ENCODE results near the gene MXRA8.
"Not testable (repeated sequence)": the region's sequence is repeated elsewhere in the genome, so short reads cannot be mapped to it uniquely, and the experiment has no call there.

MXRA8 gene

GRCh38 chr1:1322952-1323351, 35.4 kb downstream of the MXRA8 start:
- H3K4me1 ChIP-seq (ENCODE audit: control insufficient read depth, insufficient read depth, low read length): peaks cover 16% of the 10 kb centered on the region
- H3K36me3 ChIP-seq (ENCODE audit: control insufficient read depth, insufficient read depth, low read length): peaks cover 16% of the 10 kb centered on the region
- H3K9ac ChIP-seq (ENCODE audit: low read length): no peak overlapping the region
- no peak overlapping the region for H3K27ac ChIP-seq (ENCODE audit: low read depth, low read length)
- H3K27me3 ChIP-seq (ENCODE audit: control insufficient read depth, insufficient read depth, low read length): no peaks in the 10 kb centered on the region
- peak overlapping the region; percentile 10 for H3K4me3 ChIP-seq (ENCODE audit: low read length)

DNA sequence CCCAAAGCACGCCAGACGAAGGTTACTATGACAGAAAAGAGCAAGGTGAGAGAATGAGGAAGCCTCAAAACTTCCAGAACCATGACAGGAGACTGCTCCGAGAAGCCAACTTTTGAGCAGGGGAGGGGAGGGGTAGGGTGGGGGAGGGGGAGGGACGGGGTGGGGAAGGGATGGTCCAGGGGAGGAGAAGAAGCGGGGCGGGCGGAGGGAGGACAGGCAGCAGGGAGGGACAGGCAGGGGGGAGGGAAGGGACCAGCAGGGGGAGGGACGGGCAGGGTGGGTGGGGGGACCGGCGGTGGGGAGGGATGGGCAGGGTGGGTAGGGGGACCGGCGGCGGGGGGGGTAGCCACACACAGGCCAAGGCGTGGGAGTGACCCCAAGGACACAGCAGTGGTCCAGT, 35.9 kb downstream of the MXRA8 start:
- Histone ChIP-seq H3K9ac (ENCODE audit: low read length) (no peak overlapping the region), H3K36me3 (ENCODE audit: control insufficient read depth, insufficient read depth, low read length) (peaks cover 16% of the 10 kb centered on the region), H3K4me1 (ENCODE audit: control insufficient read depth, insufficient read depth, low read length) (peaks cover 19% of the 10 kb centered on the region), H3K27me3 (ENCODE audit: control insufficient read depth, insufficient read depth, low read length) (no peaks in the 10 kb centered on the region), H3K4me3 (ENCODE audit: low read length) (no peak overlapping the region), H3K27ac (ENCODE audit: low read depth, low read length) (no peak overlapping the region)

DNA sequence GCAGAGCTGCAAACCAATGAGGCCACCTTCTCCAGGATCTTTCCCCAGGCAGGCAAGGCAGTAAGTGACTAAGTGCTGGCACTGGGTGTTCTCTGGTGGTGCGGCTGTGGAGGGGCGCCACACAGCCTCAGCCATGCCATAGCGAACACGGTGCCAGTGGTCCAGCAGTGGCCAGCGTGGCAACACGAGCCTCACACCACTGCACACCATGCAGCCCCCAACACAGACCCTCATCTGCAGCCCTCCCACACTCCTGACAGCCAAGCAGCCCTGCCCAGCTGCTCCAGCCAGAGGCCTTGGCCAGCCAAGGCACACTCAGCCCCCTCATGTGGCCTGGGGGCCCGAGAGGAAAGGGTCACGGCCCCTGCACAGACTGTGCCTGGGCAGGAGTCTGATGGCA, 36.9 kb downstream of the MXRA8 start:
- H3K4me3 ChIP-seq (ENCODE audit: low read length): no peak overlapping the region
- peaks cover 19% of the 10 kb centered on the region for H3K4me1 ChIP-seq (ENCODE audit: control insufficient read depth, insufficient read depth, low read length)
- H3K9ac ChIP-seq (ENCODE audit: low read length): no peak overlapping the region
- no peaks in the 10 kb centered on the region for H3K27me3 ChIP-seq (ENCODE audit: control insufficient read depth, insufficient read depth, low read length)
- H3K27ac ChIP-seq (ENCODE audit: low read depth, low read length): no peak overlapping the region
- peaks cover 16% of the 10 kb centered on the region for H3K36me3 ChIP-seq (ENCODE audit: control insufficient read depth, insufficient read depth, low read length)

DNA sequence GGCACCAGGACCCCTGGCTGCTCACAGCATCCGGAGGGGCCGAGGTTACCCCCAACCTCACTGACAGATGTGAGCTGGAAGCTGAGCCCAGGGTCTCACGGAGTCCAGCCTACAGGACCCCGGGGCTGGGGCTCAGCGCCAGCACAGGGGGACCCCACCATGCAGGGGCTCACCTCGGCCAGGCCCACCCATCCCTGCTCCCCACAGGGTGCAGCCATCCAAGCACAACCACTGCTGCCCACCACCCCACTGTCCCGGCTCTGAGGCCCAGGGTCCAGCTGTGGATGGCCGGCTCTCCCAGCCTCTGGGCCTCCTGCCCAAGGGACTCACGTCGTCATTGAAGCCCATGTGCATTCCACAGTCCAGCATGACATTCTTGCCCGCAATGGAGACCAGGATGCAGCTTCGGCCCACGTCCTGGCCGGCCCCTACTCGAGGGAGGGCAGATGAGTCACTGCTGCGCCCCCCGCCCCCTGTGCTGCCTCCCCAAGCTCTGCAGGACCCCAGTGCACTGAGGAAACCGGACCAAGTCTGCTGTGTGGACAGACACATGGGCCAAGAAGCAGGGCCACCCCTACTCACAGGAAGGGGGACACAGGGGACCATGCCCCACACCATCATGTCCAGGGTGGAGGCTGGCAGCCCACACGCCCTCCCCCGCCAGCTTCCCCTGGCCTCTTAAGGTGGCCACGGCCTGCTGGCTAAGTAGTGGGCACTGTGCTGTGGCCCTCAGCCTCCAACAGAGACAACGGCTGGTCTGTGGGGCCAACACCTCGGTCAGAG, 37.5 kb downstream of the MXRA8 start:
- no peak overlapping the region for H3K27ac ChIP-seq (ENCODE audit: low read depth, low read length)
- no peaks in the 10 kb centered on the region for H3K27me3 ChIP-seq (ENCODE audit: control insufficient read depth, insufficient read depth, low read length)
- no peak overlapping the region for H3K4me3 ChIP-seq (ENCODE audit: low read length)
- no peak overlapping the region for H3K9ac ChIP-seq (ENCODE audit: low read length)
- peaks cover 19% of the 10 kb centered on the region for H3K4me1 ChIP-seq (ENCODE audit: control insufficient read depth, insufficient read depth, low read length)
- H3K36me3 ChIP-seq (ENCODE audit: control insufficient read depth, insufficient read depth, low read length): peaks cover 14% of the 10 kb centered on the region

- Histone ChIP-seq H3K9ac (ENCODE audit: low read length) (no peak overlapping the region), H3K4me3 (ENCODE audit: low read length) (no peak overlapping the region), H3K27ac (ENCODE audit: low read depth, low read length) (no peak overlapping the region), H3K27me3 (ENCODE audit: control insufficient read depth, insufficient read depth, low read length) (no peaks in the 10 kb centered on the region), H3K4me1 (ENCODE audit: control insufficient read depth, insufficient read depth, low read length) (peaks cover 13% of the 10 kb centered on the region), H3K36me3 (ENCODE audit: control insufficient read depth, insufficient read depth, low read length) (peaks cover 16% of the 10 kb centered on the region)
Measured at GRCh38 chr1:1319646-1319941, 38.8 kb downstream of the MXRA8 start.

- H3K9ac ChIP-seq (ENCODE audit: low read length): no peak overlapping the region
- no peaks in the 10 kb centered on the region for H3K27me3 ChIP-seq (ENCODE audit: control insufficient read depth, insufficient read depth, low read length)
- H3K4me1 ChIP-seq (ENCODE audit: control insufficient read depth, insufficient read depth, low read length): peaks cover 13% of the 10 kb centered on the region
- peak overlapping the region; percentile 7 for H3K27ac ChIP-seq (ENCODE audit: low read depth, low read length)
- H3K36me3 ChIP-seq (ENCODE audit: control insufficient read depth, insufficient read depth, low read length): peaks cover 22% of the 10 kb centered on the region
- H3K4me3 ChIP-seq (ENCODE audit: low read length): no peak overlapping the region
Measured at GRCh38 chr1:1318777-1319645, 39.3 kb downstream of the MXRA8 start.

DNA sequence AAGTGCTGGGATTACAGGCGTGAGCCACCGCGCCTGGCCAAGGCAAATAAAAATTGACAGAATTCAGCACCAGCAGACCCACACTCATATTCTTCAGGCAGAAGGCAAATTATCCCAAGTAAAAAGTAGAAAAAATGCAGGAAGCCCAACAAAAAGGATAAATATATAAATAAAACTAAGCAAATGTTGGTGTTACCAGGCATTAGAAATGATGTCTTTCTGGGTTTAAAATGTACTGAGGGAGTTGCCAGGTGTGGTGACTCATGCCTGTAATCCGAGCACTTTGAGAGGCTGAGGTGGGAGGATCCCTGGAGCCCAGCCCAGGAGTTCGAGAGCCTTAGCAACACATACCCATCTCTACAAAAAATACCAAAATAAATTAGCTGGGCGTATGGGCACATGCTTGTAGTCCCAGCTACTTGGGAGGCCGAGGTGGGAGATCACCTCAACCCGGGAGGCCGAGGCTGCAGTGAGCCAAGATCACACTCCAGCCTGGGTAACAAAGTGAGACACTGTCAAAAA, 40.2 kb downstream of the MXRA8 start:
- peak overlapping the region; percentile 81 for H3K27ac ChIP-seq (ENCODE audit: low read depth, low read length)
- H3K4me3 ChIP-seq (ENCODE audit: low read length): no peak overlapping the region
- peaks cover 13% of the 10 kb centered on the region for H3K4me1 ChIP-seq (ENCODE audit: control insufficient read depth, insufficient read depth, low read length)
- H3K36me3 ChIP-seq (ENCODE audit: control insufficient read depth, insufficient read depth, low read length): peaks cover 22% of the 10 kb centered on the region
- no peaks in the 10 kb centered on the region for H3K27me3 ChIP-seq (ENCODE audit: control insufficient read depth, insufficient read depth, low read length)
- H3K9ac ChIP-seq (ENCODE audit: low read length): no peak overlapping the region

- Histone ChIP-seq H3K4me1 (ENCODE audit: control insufficient read depth, insufficient read depth, low read length) (peaks cover 10% of the 10 kb centered on the region), H3K9ac (ENCODE audit: low read length) (no peak overlapping the region)
Measured at GRCh38 chr1:1317420-1317819, 40.9 kb downstream of the MXRA8 start.

GRCh38 chr1:1316199-1316598, 42.2 kb downstream of the MXRA8 start:
- not testable (repeated sequence) for H3K27me3 ChIP-seq (ENCODE audit: control insufficient read depth, insufficient read depth, low read length); H3K4me1 ChIP-seq (ENCODE audit: control insufficient read depth, insufficient read depth, low read length); H3K27ac ChIP-seq (ENCODE audit: low read depth, low read length); H3K9ac ChIP-seq (ENCODE audit: low read length); H3K4me3 ChIP-seq (ENCODE audit: low read length)
- peaks cover 31% of the 10 kb centered on the region for H3K36me3 ChIP-seq (ENCODE audit: control insufficient read depth, insufficient read depth, low read length)

More at GRCh38 chr1:1317420-1317819, 40.9 kb downstream of the MXRA8 start:
- Histone ChIP-seq H3K27ac (ENCODE audit: low read depth, low read length) (peak overlapping the region; percentile 81), H3K27me3 (ENCODE audit: control insufficient read depth, insufficient read depth, low read length) (no peaks in the 10 kb centered on the region), H3K36me3 (ENCODE audit: control insufficient read depth, insufficient read depth, low read length) (peaks cover 27% of the 10 kb centered on the region), H3K4me3 (ENCODE audit: low read length) (no peak overlapping the region)

DNA sequence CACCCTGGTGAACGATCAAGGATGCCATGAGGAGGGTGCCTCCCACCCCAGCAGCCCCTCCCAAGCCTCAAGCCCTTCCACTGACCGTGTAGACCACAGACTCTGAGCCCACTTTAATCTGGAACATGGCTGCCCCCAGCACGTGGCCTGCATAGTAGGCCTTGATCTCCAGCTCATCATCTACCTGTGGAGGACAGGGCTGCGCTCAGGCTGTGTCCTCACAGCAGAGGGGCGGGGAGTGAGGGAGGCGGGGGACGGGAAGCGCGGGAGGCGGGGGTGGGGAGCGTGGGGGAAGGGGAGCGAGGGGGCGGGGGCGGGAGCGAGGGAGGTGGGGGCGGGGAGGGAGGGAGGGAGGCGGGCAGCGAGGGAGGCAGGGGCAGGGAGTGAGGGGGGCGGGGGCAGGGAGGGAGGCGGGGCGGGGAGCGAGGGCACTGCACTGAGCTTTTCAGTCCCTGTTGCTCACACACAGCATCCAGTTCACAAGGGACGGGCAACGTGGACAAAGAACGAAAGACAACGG, 42.9 kb downstream of the MXRA8 start:
- peaks cover 31% of the 10 kb centered on the region for H3K36me3 ChIP-seq (ENCODE audit: control insufficient read depth, insufficient read depth, low read length)
- H3K4me1 ChIP-seq (ENCODE audit: control insufficient read depth, insufficient read depth, low read length): peaks cover 8% of the 10 kb centered on the region
- no peak overlapping the region for H3K4me3 ChIP-seq (ENCODE audit: low read length)
- H3K27ac ChIP-seq (ENCODE audit: low read depth, low read length): no peak overlapping the region
- H3K9ac ChIP-seq (ENCODE audit: low read length): no peak overlapping the region
- H3K27me3 ChIP-seq (ENCODE audit: control insufficient read depth, insufficient read depth, low read length): no peaks in the 10 kb centered on the region

DNA sequence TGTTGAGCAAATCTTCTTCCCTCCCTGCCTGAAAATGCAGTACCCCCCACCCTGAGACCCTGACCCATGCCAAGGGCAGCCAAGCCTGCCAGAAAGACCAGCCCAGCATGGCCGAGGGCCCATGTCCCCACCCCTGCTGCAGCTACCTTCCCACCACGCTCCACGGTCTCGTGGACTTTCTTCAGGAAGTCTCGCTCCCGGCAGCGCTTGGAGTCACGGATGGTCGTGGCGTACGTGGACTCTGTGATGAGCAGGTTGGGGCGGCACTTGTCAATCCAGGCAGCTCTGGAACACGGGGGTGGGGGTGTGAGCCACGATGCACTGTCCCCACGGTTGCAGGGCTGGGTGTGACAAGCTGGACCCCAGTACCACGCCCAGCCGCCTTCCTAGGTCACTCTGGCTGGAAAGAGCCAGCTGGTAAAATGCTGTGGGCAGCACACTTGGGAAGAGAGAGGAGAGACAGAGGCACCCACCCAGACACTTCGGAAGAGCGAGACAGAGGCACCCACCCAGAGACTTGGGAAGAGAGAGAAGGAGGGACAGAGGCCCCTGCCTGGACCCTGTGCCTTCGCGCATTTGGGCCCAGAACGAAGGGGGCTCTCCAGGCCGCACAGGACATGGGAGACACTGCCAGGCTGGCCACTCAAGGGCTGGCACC, 43.5 kb downstream of the MXRA8 start:
- Histone ChIP-seq H3K36me3 (ENCODE audit: control insufficient read depth, insufficient read depth, low read length) (peaks cover 27% of the 10 kb centered on the region), H3K27ac (ENCODE audit: low read depth, low read length) (no peak overlapping the region), H3K4me3 (ENCODE audit: low read length) (no peak overlapping the region), H3K4me1 (ENCODE audit: control insufficient read depth, insufficient read depth, low read length) (peaks cover 8% of the 10 kb centered on the region), H3K9ac (ENCODE audit: low read length) (no peak overlapping the region), H3K27me3 (ENCODE audit: control insufficient read depth, insufficient read depth, low read length) (no peaks in the 10 kb centered on the region)

DNA sequence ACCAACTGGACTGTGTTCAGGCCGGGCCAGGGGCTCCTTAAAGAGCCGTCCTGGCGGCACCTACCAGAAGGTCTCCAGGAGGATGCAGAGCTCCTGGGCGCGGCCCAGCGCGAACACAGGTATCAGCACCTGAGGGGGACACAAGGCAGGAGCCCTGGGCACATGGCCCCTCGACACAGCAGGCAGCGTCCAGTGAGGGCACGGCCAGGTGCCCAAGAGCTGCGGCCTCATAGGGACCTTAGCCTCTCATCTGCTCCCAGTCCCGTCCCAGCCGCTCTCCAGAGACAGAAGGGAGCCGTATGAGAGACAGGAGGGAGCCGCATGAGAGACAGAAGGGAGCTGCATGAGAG, 44.1 kb downstream of the MXRA8 start:
- no peak overlapping the region for H3K27ac ChIP-seq (ENCODE audit: low read depth, low read length)
- H3K27me3 ChIP-seq (ENCODE audit: control insufficient read depth, insufficient read depth, low read length): no peaks in the 10 kb centered on the region
- no peak overlapping the region for H3K9ac ChIP-seq (ENCODE audit: low read length)
- peaks cover 22% of the 10 kb centered on the region for H3K36me3 ChIP-seq (ENCODE audit: control insufficient read depth, insufficient read depth, low read length)
- H3K4me1 ChIP-seq (ENCODE audit: control insufficient read depth, insufficient read depth, low read length): peaks cover 13% of the 10 kb centered on the region
- H3K4me3 ChIP-seq (ENCODE audit: low read length): no peak overlapping the region

Data from rectal smooth muscle tissue (tissue), 1 donor.